Keratinocyte (primary cell): ENCODE measurements around the gene DNMT3A.

Experiments used
- EZH2 ChIP-seq: IDR thresholded peaks from one replicate; pipeline ENCODE4 v1.6.1; 2012; ENCODE audit warnings: inconsistent platforms, mild to moderate bottlenecking, low read length, moderate library complexity
- TF ChIP-seq, protein P1 (sequence below), 3 experiments: IDR thresholded peaks in 1 of 3; conservative IDR thresholded peaks in 1 of 3; optimal IDR thresholded peaks in 1 of 3; 2 replicates in 2 of 3; 3 replicates in 1 of 3; pipeline versions ENCODE3 to v1.5.1; 2011; ENCODE audit warnings: low read length in 3 of 3, mild to moderate bottlenecking in 3 of 3, moderate library complexity in 2 of 3, control low read depth in 1 of 3, inconsistent platforms in 1 of 3; ENCODE audit not compliant: insufficient read depth in 2 of 3; ENCODE audit errors: extremely low read depth in 1 of 3

DNA sequence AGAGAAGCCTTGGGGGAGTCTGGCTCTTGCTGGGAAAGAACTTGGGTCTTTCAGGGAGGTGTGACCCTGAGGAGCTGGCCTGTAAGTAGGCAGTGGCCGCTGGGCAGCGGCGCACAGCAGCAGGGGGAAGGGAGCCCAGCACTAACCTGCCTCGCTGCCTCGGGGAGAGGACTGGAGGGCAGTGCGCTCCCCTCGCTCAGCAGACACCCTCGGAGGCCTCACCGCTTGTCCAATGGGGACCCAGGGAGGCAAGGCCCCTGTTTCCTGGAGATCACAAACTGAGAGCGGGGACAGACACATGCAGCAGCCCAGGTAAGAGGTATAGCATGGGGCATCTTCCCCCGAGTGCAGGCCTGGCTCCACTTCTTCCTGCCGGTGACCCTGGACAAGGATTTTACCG, 3.3 kb downstream of the DNMT3A start:
- TF ChIP-seq, protein P1, sequence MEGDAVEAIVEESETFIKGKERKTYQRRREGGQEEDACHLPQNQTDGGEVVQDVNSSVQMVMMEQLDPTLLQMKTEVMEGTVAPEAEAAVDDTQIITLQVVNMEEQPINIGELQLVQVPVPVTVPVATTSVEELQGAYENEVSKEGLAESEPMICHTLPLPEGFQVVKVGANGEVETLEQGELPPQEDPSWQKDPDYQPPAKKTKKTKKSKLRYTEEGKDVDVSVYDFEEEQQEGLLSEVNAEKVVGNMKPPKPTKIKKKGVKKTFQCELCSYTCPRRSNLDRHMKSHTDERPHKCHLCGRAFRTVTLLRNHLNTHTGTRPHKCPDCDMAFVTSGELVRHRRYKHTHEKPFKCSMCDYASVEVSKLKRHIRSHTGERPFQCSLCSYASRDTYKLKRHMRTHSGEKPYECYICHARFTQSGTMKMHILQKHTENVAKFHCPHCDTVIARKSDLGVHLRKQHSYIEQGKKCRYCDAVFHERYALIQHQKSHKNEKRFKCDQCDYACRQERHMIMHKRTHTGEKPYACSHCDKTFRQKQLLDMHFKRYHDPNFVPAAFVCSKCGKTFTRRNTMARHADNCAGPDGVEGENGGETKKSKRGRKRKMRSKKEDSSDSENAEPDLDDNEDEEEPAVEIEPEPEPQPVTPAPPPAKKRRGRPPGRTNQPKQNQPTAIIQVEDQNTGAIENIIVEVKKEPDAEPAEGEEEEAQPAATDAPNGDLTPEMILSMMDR (optimal IDR thresholded peaks at IDR 0.05 in 1 of 3, IDR thresholded peaks at IDR 0.05 in 1 of 3, conservative IDR thresholded peaks at IDR 0.05 in 1 of 3; ENCODE audit: extremely low read depth in 1 of 3, insufficient read depth in 2 of 3, low read length in 3 of 3) = no peak
- no peak for TF ChIP-seq EZH2
